HEK293T (cell line): ENCODE data around the gene SLC41A1.

ENCODE experiments used
- CTCF ChIA-PET: fragments of 350-600 bp; formaldehyde crosslinking; extraction: SDS; loops from one replicate; lab custom pipeline; 2021; ENCODE audit warnings: antibody characterized with exemption, inconsistent platforms; lab: Yijun Ruan, JAX
- POLR2A ChIA-PET: fragments of 350-600 bp; formaldehyde crosslinking; extraction: SDS; loops from one replicate; lab custom pipeline; 2020; ENCODE audit warnings: antibody characterized with exemption, inconsistent platforms; lab: Yijun Ruan, JAX
- DNase-seq: peaks from one replicate; pipeline ENCODE4 v3.0.0; 2012; ENCODE audit warnings: mixed read lengths; ENCODE audit errors: extremely low spot score
- ARNT ChIP-seq: fragments of 450-650 bp; IDR thresholded peaks from 2 replicates; pipeline ENCODE4 v1.6.1; 2017; ENCODE audit warnings: mild to moderate bottlenecking
- BHLHE40 ChIP-seq: fragments of 450-650 bp; IDR thresholded peaks from 2 replicates; pipeline ENCODE4 v1.6.1; 2016; ENCODE audit warnings: mild to moderate bottlenecking, moderate library complexity, borderline replicate concordance
- CTBP1 ChIP-seq: fragments of 450-650 bp; IDR thresholded peaks from 2 replicates; pipeline ENCODE4 v1.6.1; 2016; ENCODE audit warnings: borderline replicate concordance
- ELF4 ChIP-seq: fragments of 450-650 bp; IDR thresholded peaks from 2 replicates; pipeline ENCODE4 v1.6.1; 2017; ENCODE audit warnings: antibody characterized with exemption
- FOXA1 ChIP-seq: fragments of 450-650 bp; IDR thresholded peaks from 2 replicates; pipeline ENCODE4 v1.6.1; 2016; ENCODE audit warnings: mild to moderate bottlenecking
- FOXK2 ChIP-seq: fragments of 450-650 bp; IDR thresholded peaks from 2 replicates; pipeline ENCODE4 v1.6.1; 2016; ENCODE audit warnings: mild to moderate bottlenecking
- FOXM1 ChIP-seq: fragments of 450-650 bp; IDR thresholded peaks from 2 replicates; pipeline ENCODE4 v1.6.1; 2017; ENCODE audit warnings: mild to moderate bottlenecking, borderline replicate concordance
- HDGF ChIP-seq: fragments of 450-650 bp; IDR thresholded peaks from 2 replicates; pipeline ENCODE4 v1.6.1; 2017; ENCODE audit warnings: antibody characterized with exemption, borderline replicate concordance
- L3MBTL2 ChIP-seq: fragments of 450-650 bp; conservative IDR thresholded peaks from 2 replicates; pipeline ENCODE4 v1.6.1; 2016; ENCODE audit warnings: mild to moderate bottlenecking
- LEF1 ChIP-seq: fragments of 450-650 bp; IDR thresholded peaks from 2 replicates; pipeline ENCODE4 v1.6.1; 2017; ENCODE audit warnings: mild to moderate bottlenecking, borderline replicate concordance
- NFRKB ChIP-seq: fragments of 450-650 bp; IDR thresholded peaks from 2 replicates; pipeline ENCODE4 v1.6.1; 2016; ENCODE audit warnings: mild to moderate bottlenecking, moderate library complexity
- SP1 ChIP-seq: fragments of 450-650 bp; IDR thresholded peaks from 2 replicates; pipeline ENCODE4 v1.6.1; 2017
- SUZ12 ChIP-seq: fragments of 450-650 bp; IDR thresholded peaks from 2 replicates; pipeline ENCODE4 v1.6.1; 2016; ENCODE audit warnings: mild to moderate bottlenecking
- TARDBP ChIP-seq: fragments of 450-650 bp; IDR thresholded peaks from 2 replicates; pipeline ENCODE4 v1.6.1; 2016
- ZNF384 ChIP-seq: fragments of 450-650 bp; IDR thresholded peaks from 2 replicates; pipeline ENCODE4 v1.6.1; 2016
- TF ChIP-seq, protein P1 (sequence below): fragments of 450-650 bp; IDR thresholded peaks from 2 replicates; pipeline ENCODE4 v1.6.1; 2016

Gene SLC41A1

DNA sequence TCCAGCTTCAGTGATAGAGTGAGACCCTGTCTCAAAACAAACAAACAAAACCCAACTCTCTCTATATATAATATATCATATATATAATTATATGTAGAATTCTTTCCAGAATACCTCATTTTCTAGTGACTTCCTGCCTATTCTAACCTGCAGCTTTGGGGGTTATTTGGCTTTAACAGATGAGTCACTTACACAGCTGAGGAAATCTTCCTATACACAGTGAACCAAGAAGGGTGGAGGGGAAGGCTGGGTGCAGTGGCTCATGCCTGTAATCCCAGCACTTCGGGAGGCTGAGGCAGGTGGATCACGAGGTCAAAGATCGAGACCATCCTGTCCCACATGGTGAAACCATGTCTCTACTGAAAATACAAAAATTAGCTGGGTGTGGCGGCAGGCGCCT is 47.0 kb downstream of the SLC41A1 start:
- DNase-seq = no peak
- POLR2A ChIA-PET = interaction anchor here (1.0 kb wide), 1 partner anchor 17 kb away, joined by 3 read pairs; no protein-coding TSS in a partner anchor
- TF ChIP-seq ELF4 = no peak
- TF ChIP-seq FOXK2 = no peak
- no peak for TF ChIP-seq FOXM1
- TF ChIP-seq ZNF384 = no peak
- no peak for TF ChIP-seq CTBP1
- no peak for TF ChIP-seq L3MBTL2
- CTCF ChIA-PET = no interaction called here

DNA sequence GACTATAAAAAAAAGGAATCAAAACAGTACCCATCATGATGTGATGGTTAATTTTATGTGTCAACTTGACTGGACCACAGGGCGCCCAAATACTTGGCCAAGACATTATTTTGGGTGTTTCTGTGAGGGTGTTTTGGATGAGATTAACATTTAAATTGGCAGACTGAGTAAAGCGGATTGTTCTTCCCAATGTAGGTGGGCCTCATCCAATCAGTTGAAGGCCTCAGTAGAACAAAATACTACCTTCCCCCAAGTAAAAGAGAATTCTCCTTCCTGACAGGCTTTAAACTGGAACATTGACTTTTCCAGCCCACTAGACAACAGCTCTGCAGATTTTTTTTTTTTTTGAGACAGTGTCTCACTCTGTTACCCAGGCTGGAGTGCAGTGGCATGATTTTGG is 48.4 kb downstream of the SLC41A1 start:
- TF ChIP-seq L3MBTL2 (no peak), LEF1 (no peak), CTBP1 (no peak), FOXK2 (no peak), ZNF384 (no peak), SUZ12 (no peak), FOXM1 (no peak; the same call in 1 of the 2 replicates), ELF4 (no peak), FOXA1 (no peak), NFRKB (no peak), BHLHE40 (no peak), SP1 (no peak), ARNT (no peak), HDGF (no peak), TARDBP (no peak)
- TF ChIP-seq, protein P1, sequence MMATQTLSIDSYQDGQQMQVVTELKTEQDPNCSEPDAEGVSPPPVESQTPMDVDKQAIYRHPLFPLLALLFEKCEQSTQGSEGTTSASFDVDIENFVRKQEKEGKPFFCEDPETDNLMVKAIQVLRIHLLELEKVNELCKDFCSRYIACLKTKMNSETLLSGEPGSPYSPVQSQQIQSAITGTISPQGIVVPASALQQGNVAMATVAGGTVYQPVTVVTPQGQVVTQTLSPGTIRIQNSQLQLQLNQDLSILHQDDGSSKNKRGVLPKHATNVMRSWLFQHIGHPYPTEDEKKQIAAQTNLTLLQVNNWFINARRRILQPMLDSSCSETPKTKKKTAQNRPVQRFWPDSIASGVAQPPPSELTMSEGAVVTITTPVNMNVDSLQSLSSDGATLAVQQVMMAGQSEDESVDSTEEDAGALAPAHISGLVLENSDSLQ = no peak
- POLR2A ChIA-PET = no interaction called here
- no peak for DNase-seq
- CTCF ChIA-PET = interaction anchor here (1.1 kb wide), 1 partner anchor 213 kb away, joined by 3 read pairs; no protein-coding TSS in a partner anchor

DNA sequence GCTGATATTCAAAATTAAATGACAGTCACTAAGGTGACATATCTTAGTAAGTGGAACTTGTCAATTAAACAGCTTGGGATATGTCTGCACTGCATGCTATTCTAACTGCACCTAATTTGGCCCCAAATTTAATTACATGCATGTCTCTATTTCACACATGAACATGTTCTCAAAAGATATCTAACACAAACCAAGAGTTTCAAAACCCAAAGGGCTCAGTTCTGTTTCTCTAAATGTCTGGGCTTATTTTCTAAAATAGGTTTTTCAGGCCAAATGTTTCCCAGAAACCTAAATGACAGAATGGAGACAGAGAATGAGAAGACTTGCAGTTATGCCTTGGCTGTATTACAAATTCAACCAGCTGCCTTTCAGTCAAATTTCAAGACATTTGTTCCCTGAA is 49.0 kb downstream of the SLC41A1 start:
- TF ChIP-seq, protein P1 = no peak
- TF ChIP-seq SP1 (no peak), TARDBP (no peak), SUZ12 (no peak), BHLHE40 (no peak), L3MBTL2 (no peak), LEF1 (no peak), FOXK2 (no peak), ELF4 (no peak), HDGF (no peak), ARNT (no peak), CTBP1 (no peak), FOXA1 (no peak)
- POLR2A ChIA-PET = interaction anchor here (0.6 kb wide), 1 partner anchor 15 kb away, joined by 3 read pairs; no protein-coding TSS in a partner anchor
- DNase-seq = no peak
- CTCF ChIA-PET = no interaction called here

DNA sequence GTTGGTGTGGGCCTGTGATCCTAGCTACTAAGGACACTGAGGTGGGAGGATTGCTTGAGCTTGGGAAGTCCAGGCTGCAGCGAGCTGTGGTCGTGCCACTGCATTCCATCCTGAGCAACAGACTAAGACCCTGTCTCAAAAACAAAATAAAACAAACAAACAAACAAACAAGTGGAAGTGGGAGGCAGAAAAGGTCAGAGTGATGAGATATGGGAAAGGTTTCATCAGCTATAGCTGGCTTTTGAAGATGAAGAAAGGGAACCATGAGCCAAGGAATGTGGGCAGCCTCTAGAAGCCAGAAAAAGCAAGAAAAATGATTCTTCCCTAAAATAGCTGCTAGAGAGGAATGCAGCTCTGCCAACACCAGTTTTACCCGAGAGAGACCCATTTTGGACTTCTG is 52.4 kb downstream of the SLC41A1 start:
- no peak for DNase-seq
- CTCF ChIA-PET = interaction anchor here (0.7 kb wide), 1 partner anchor 49 kb away, joined by 3 read pairs; no protein-coding TSS in a partner anchor
- POLR2A ChIA-PET = interaction anchor here (1.2 kb wide), 2 partner anchors 11 to 14 kb away, joined by 3 to 8 read pairs; no protein-coding TSS in a partner anchor
- TF ChIP-seq, protein P1 = no peak
- no peak for TF ChIP-seq BHLHE40
- TF ChIP-seq FOXM1 = no peak
- TF ChIP-seq SUZ12 = no peak
- TF ChIP-seq FOXK2 = no peak
- no peak for TF ChIP-seq TARDBP
- no peak for TF ChIP-seq ARNT
- TF ChIP-seq FOXA1 = no peak
- no peak for TF ChIP-seq HDGF
- no peak for TF ChIP-seq NFRKB
- TF ChIP-seq LEF1 = no peak
- no peak for TF ChIP-seq SP1
- TF ChIP-seq CTBP1 = no peak

DNA sequence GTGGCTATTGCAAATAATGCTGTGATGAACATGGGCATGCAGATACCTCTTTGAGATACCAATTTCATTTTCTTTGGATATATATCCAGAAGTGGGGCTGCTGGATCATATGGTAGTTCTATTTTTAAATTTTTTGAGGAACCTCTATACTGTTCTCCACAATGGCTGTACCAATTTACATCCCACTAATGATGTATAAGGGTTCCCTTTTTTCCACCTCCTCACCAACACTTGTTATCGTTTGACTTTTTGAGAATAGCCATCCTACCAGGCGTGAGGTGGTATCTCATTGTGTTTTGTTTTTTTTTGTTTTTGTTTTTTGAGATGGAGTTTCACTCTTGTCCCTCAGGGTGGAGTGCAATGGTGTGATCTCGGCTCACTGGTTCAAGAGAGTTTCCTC is 56.4 kb downstream of the SLC41A1 start:
- ChIA-PET POLR2A (no interaction called here), CTCF (no interaction called here)
- TF ChIP-seq ARNT = no peak
- TF ChIP-seq FOXK2 = no peak
- no peak for TF ChIP-seq ELF4
- TF ChIP-seq FOXM1 = no peak
- TF ChIP-seq L3MBTL2 = no peak
- no peak for TF ChIP-seq SUZ12
- no peak for TF ChIP-seq HDGF
- TF ChIP-seq FOXA1 = no peak
- TF ChIP-seq NFRKB = no peak
- TF ChIP-seq, protein P1 = no peak
- no peak for TF ChIP-seq SP1
- TF ChIP-seq ZNF384 = no peak
- no peak for TF ChIP-seq LEF1
- no peak for TF ChIP-seq BHLHE40
- TF ChIP-seq TARDBP = no peak
- no peak for TF ChIP-seq CTBP1
- DNase-seq = no peak
